ENCODE results near the gene TIGD3. TPM values are rescaled to one million over a fixed set of nuclear protein-coding genes. Genes with fewer than 3 reads are reported as not detected.

TIGD3 gene
- total and polyA plus RNA-seq, 2 donors (not counting 3 experiments of a cell fraction or from before 2014, with no cell fraction given) = 0.18 to 0.27 TPM

- dilution Hi-C loops (cut with MboI; ENCODE audit: extremely low pct_ligation_motif_present, low sequenced_read_pairs) (no loop called here), intact Hi-C loops (cut with micrococcal nuclease) (no loop called here)
- no peaks in the 10 kb centered on the region for H3K9me3 ChIP-seq (replicated peaks; ENCODE audit: control insufficient read depth, insufficient read depth, low read length)
- no peaks in the 10 kb centered on the region for H3K79me2 ChIP-seq (ENCODE audit: control insufficient read depth, insufficient read depth, low read length)
- no peaks in the 10 kb centered on the region for H3K27me3 ChIP-seq (ENCODE audit: control insufficient read depth in 2 of 2, insufficient read depth in 2 of 2, low read length in 2 of 2)
- no peak overlapping the region for H3K4me2 ChIP-seq (ENCODE audit: insufficient read depth, low read length)
- no TSS peak for BruUV-seq (replicated peaks)
- DNase-seq (ENCODE audit: low read depth, low spot score) = no peak
- H2AFZ ChIP-seq (ENCODE audit: low read depth, low read length) = no peak overlapping the region
- no peaks in the 10 kb centered on the region for H3K4me1 ChIP-seq (ENCODE audit: control insufficient read depth, extremely low read depth, insufficient read depth, low read length)
- TF ChIP-seq JUN (IDR thresholded peaks at IDR 0.05; ENCODE audit: borderline replicate concordance, insufficient read depth, insufficient read length, low read depth) = no peak
- TF ChIP-seq POLR2A (IDR thresholded peaks at IDR 0.05; ENCODE audit: low read depth, low read length) = no peak
- TF ChIP-seq POLR2AphosphoS5 (IDR thresholded peaks at IDR 0.05; ENCODE audit: insufficient read depth, low read depth, low read length) = no peak
- TF ChIP-seq MAX (IDR thresholded peaks at IDR 0.05; ENCODE audit: insufficient read depth, insufficient read length) = no peak
- TF ChIP-seq, protein P1, sequence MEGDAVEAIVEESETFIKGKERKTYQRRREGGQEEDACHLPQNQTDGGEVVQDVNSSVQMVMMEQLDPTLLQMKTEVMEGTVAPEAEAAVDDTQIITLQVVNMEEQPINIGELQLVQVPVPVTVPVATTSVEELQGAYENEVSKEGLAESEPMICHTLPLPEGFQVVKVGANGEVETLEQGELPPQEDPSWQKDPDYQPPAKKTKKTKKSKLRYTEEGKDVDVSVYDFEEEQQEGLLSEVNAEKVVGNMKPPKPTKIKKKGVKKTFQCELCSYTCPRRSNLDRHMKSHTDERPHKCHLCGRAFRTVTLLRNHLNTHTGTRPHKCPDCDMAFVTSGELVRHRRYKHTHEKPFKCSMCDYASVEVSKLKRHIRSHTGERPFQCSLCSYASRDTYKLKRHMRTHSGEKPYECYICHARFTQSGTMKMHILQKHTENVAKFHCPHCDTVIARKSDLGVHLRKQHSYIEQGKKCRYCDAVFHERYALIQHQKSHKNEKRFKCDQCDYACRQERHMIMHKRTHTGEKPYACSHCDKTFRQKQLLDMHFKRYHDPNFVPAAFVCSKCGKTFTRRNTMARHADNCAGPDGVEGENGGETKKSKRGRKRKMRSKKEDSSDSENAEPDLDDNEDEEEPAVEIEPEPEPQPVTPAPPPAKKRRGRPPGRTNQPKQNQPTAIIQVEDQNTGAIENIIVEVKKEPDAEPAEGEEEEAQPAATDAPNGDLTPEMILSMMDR (IDR thresholded peaks at IDR 0.05; ENCODE audit: extremely low read depth in 1 of 2, insufficient read depth in 1 of 2, low read depth in 1 of 2, low read length in 2 of 2) = no peak
- no peaks in the 10 kb centered on the region for H3K9me1 ChIP-seq (replicated peaks; ENCODE audit: control insufficient read depth, extremely low read depth, insufficient read depth, low read length)
- FAIRE-seq = no peak
- H3K4me3 ChIP-seq (replicated peaks in 1 of 3; ENCODE audit: insufficient read depth in 1 of 3, low read depth in 1 of 3, low read length in 3 of 3) = no peak overlapping the region
- peaks cover 10 to 42% of the 10 kb centered on the region in 2 experiments for H3K36me3 ChIP-seq (ENCODE audit: control insufficient read depth in 2 of 2, extremely low read depth in 1 of 2, insufficient read depth in 2 of 2, low read length in 2 of 2)
- ChIA-PET CTCF (interaction anchor here (0.9 to 1.0 kb wide), 2 partner anchors 17 to 106 kb away, joined by 3 read pairs; no protein-coding TSS in a partner anchor), POLR2A (no interaction called here)
- no peaks in the 10 kb centered on the region for H4K20me1 ChIP-seq (replicated peaks; ENCODE audit: control insufficient read depth, extremely low read depth, insufficient read depth, low read length)
- H3K27ac ChIP-seq (ENCODE audit: insufficient read depth, low read depth, low read length) = no peak overlapping the region
- no peak overlapping the region for H3K9ac ChIP-seq (replicated peaks; ENCODE audit: extremely low read depth, insufficient read depth, low read length)
Observed at GRCh38 chr11:65404210-65404609, 49.7 kb downstream of the TIGD3 start.

All from endothelial cell of umbilical vein (primary cell).